Measurements from ENCODE around the gene EAF1.

DNA sequence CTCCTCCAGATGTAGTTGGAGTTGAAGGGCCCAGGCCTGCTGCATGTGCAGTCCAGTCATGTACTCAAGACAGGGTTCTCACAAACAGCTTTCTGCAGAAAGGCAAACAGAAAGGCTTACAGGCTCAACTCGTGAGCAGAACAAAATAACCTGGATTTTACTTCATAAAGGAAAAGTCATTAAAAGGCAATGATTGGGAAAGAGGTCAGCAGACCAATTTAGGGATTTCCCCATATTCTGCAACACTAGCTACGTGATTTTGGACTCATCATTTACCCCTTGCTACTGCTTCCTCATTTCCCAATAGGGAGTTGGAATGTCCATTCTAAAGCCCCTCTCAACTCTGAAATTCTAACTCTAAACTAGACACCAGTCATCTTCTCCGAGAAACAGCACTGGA is 18.2 kb upstream of the EAF1 start:
- TF ChIP-seq ZEB2 (tag by site-specific recombination; IDR thresholded peaks at IDR 0.05): no peak
- TF ChIP-seq, protein P1, sequence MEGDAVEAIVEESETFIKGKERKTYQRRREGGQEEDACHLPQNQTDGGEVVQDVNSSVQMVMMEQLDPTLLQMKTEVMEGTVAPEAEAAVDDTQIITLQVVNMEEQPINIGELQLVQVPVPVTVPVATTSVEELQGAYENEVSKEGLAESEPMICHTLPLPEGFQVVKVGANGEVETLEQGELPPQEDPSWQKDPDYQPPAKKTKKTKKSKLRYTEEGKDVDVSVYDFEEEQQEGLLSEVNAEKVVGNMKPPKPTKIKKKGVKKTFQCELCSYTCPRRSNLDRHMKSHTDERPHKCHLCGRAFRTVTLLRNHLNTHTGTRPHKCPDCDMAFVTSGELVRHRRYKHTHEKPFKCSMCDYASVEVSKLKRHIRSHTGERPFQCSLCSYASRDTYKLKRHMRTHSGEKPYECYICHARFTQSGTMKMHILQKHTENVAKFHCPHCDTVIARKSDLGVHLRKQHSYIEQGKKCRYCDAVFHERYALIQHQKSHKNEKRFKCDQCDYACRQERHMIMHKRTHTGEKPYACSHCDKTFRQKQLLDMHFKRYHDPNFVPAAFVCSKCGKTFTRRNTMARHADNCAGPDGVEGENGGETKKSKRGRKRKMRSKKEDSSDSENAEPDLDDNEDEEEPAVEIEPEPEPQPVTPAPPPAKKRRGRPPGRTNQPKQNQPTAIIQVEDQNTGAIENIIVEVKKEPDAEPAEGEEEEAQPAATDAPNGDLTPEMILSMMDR (tag by site-specific recombination; IDR thresholded peaks at IDR 0.05): no peak
- TF ChIP-seq, protein P2, sequence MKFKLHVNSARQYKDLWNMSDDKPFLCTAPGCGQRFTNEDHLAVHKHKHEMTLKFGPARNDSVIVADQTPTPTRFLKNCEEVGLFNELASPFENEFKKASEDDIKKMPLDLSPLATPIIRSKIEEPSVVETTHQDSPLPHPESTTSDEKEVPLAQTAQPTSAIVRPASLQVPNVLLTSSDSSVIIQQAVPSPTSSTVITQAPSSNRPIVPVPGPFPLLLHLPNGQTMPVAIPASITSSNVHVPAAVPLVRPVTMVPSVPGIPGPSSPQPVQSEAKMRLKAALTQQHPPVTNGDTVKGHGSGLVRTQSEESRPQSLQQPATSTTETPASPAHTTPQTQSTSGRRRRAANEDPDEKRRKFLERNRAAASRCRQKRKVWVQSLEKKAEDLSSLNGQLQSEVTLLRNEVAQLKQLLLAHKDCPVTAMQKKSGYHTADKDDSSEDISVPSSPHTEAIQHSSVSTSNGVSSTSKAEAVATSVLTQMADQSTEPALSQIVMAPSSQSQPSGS (tag by site-specific recombination; IDR thresholded peaks at IDR 0.05; ENCODE audit: low read depth): no peak
